ENCODE results near the gene CREB5. TPM values are rescaled to one million over a fixed set of nuclear protein-coding genes. Genes with fewer than 3 reads are reported as not detected.

The CREB5 gene
- total RNA-seq, 2 experiments from 2014 or later: 0.19 to 0.22 TPM

- H3K27ac ChIP-seq (ENCODE audit: low read depth in 1 of 2, low read length in 2 of 2): no peak overlapping the region
- ChIA-PET CTCF (no interaction called here), POLR2A (no interaction called here)
- no peak for DNase-seq
- Mint-ChIP-seq H3K27me3 (peaks cover 3% of the 10 kb centered on the region), H3K27ac (no peak overlapping the region), H3K9me3 (no peaks in the 10 kb centered on the region), H3K36me3 (ENCODE audit: low read depth) (no peaks in the 10 kb centered on the region), H3K4me1 (ENCODE audit: low read depth) (no peaks in the 10 kb centered on the region), H3K4me3 (no peak overlapping the region)
- no peak for ATAC-seq (ENCODE audit: poor library complexity)
- no peaks in the 10 kb centered on the region for H3K36me3 ChIP-seq (ENCODE audit: insufficient read depth, low read length)
- TF ChIP-seq CTCF (IDR thresholded peaks at IDR 0.05): no peak
- intact Hi-C loops (cut with DNase I, micrococcal nuclease): no loop called here
- no peaks in the 10 kb centered on the region for H3K4me1 ChIP-seq (ENCODE audit: insufficient read depth, low read length)
- H3K9me3 ChIP-seq (ENCODE audit: control insufficient read depth in 1 of 2, insufficient read depth in 1 of 2, low read length in 2 of 2): no peaks in the 10 kb centered on the region
- H3K27me3 ChIP-seq (ENCODE audit: control insufficient read depth in 1 of 2, insufficient read depth in 2 of 2, low read length in 2 of 2): no peaks in the 10 kb centered on the region
- H3K4me3 ChIP-seq (ENCODE audit: low read length): no peak overlapping the region
Observed at GRCh38 chr7:28466341-28466740, 54.0 kb downstream of the CREB5 start.

GRCh38 chr7:28466885-28467284 lies 54.6 kb downstream of the CREB5 start:
- no peak overlapping the region for H3K4me3 Mint-ChIP-seq
- DNase-seq (no peak), ATAC-seq (ENCODE audit: poor library complexity) (no peak)
- no peak overlapping the region for H3K27ac Mint-ChIP-seq
- ChIA-PET CTCF (no interaction called here), POLR2A (no interaction called here)
- no peak overlapping the region for H3K4me3 ChIP-seq (ENCODE audit: low read length)
- H3K9me3 Mint-ChIP-seq: no peaks in the 10 kb centered on the region
- H3K36me3 Mint-ChIP-seq (ENCODE audit: low read depth): no peaks in the 10 kb centered on the region
- no peaks in the 10 kb centered on the region for H3K4me1 Mint-ChIP-seq (ENCODE audit: low read depth)
- peaks cover 3% of the 10 kb centered on the region for H3K27me3 Mint-ChIP-seq
- H3K4me1 ChIP-seq (ENCODE audit: insufficient read depth, low read length): no peaks in the 10 kb centered on the region
- H3K27ac ChIP-seq (ENCODE audit: low read depth in 1 of 2, low read length in 2 of 2): no peak overlapping the region
- H3K27me3 ChIP-seq (ENCODE audit: control insufficient read depth in 1 of 2, insufficient read depth in 2 of 2, low read length in 2 of 2): no peaks in the 10 kb centered on the region
- TF ChIP-seq CTCF (IDR thresholded peaks at IDR 0.05): no peak
- intact Hi-C loops (cut with DNase I, micrococcal nuclease): no loop called here
- H3K36me3 ChIP-seq (ENCODE audit: insufficient read depth, low read length): no peaks in the 10 kb centered on the region
- H3K9me3 ChIP-seq (ENCODE audit: control insufficient read depth in 1 of 2, insufficient read depth in 1 of 2, low read length in 2 of 2): no peaks in the 10 kb centered on the region

- Mint-ChIP-seq H3K36me3 (ENCODE audit: low read depth) (no peaks in the 10 kb centered on the region), H3K27me3 (peaks cover 9% of the 10 kb centered on the region), H3K4me1 (ENCODE audit: low read depth) (no peaks in the 10 kb centered on the region), H3K9me3 (no peaks in the 10 kb centered on the region), H3K4me3 (no peak overlapping the region), H3K27ac (no peak overlapping the region)
- H3K4me3 ChIP-seq (ENCODE audit: low read length): no peak overlapping the region
- ChIA-PET CTCF (no interaction called here), POLR2A (no interaction called here)
- ATAC-seq (ENCODE audit: poor library complexity) (no peak), DNase-seq (no peak)
- peaks cover 0 to 4% of the 10 kb centered on the region in 2 experiments for H3K27me3 ChIP-seq (ENCODE audit: control insufficient read depth in 1 of 2, insufficient read depth in 2 of 2, low read length in 2 of 2)
- H3K4me1 ChIP-seq (ENCODE audit: insufficient read depth, low read length): no peaks in the 10 kb centered on the region
- intact Hi-C loops (cut with DNase I, micrococcal nuclease): no loop called here
- no peaks in the 10 kb centered on the region for H3K9me3 ChIP-seq (ENCODE audit: control insufficient read depth in 1 of 2, insufficient read depth in 1 of 2, low read length in 2 of 2)
- H3K27ac ChIP-seq (ENCODE audit: low read depth in 1 of 2, low read length in 2 of 2): no peak overlapping the region
- TF ChIP-seq CTCF (IDR thresholded peaks at IDR 0.05): no peak
- H3K36me3 ChIP-seq (ENCODE audit: insufficient read depth, low read length): no peaks in the 10 kb centered on the region
Observed at GRCh38 chr7:28469562-28469961, 57.2 kb downstream of the CREB5 start.
